Activated T-helper 1 cell treated with anti-CD3 and anti-CD28 coated beads, Interleukin-12 subunit alpha, Interleukin-12 subunit beta, Interleukin-2, Interleukin-4 antibody, amounts not matched to agents 30 ng/mL and 10 ng/mL and 1 ng/mL, durations not matched to agents 14 hours and 24 hours and 36 hours (primary cell): ENCODE results near the gene ARMC6. TPM values are rescaled to one million over a fixed set of nuclear protein-coding genes. Genes with fewer than 3 reads are reported as not detected.

Experiments used
- DNase-seq: peaks from one replicate; pipeline ENCODE4 v3.0.0; 2021; ENCODE audit warnings: low spot score
- H3K27ac Mint-ChIP-seq: one replicate; pipeline ENCODE4 v1.8.0; 2021; ENCODE audit warnings: mild to moderate bottlenecking, mixed read lengths
- H3K27me3 Mint-ChIP-seq: one replicate; pipeline ENCODE4 v1.8.0; 2022; ENCODE audit warnings: mild to moderate bottlenecking, moderate library complexity, mixed read lengths; ENCODE audit not compliant: insufficient read depth
- H3K36me3 Mint-ChIP-seq: one replicate; pipeline ENCODE4 v1.8.0; 2021; ENCODE audit warnings: low read depth, mixed read lengths
- H3K4me1 Mint-ChIP-seq: one replicate; pipeline ENCODE4 v1.8.0; 2021; ENCODE audit warnings: low read depth, mixed read lengths
- H3K4me3 Mint-ChIP-seq: one replicate; pipeline ENCODE4 v1.8.0; 2021; ENCODE audit warnings: mild to moderate bottlenecking, moderate library complexity, mixed read lengths
- H3K9me3 Mint-ChIP-seq: one replicate; pipeline ENCODE4 v1.8.0; 2021; ENCODE audit warnings: mixed read lengths
- intact Hi-C: fragments of 100-400 bp; cut with micrococcal nuclease; formaldehyde crosslinking; loops from one replicate; pipeline ENCODE4 v1.15.1; 2024
- total RNA-seq: library from RNA; stranded (reverse); gene quantifications from 2 replicates; pipeline ENCODE4 v1.2.3, GENCODE V29; 2022

The ARMC6 gene
- total RNA-seq, 1 donor from 2014 or later, result 56.5 TPM

DNA sequence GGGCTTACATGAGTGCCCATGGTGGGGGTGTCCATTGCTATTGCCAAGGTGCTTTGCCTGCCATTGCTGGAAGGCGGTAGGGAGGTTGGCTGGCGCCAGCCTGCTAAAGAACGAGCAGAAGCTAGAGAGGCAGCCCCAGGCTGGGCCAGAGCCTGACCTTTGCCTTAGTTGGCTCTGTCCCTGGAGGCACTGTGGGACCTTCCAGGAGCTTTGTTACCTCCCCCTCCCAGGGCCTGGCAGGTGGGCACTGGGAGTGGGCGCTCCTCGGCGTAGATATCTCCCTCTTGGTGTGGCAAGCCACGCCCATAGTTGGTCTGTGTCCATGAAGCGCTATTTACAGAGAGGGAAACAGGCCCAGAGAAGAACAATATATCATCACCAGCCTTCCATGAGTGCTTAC is 28.1 kb downstream of the ARMC6 start:
- peaks cover 24% of the 10 kb centered on the region for H3K4me1 Mint-ChIP-seq
- no peak for DNase-seq
- H3K36me3 Mint-ChIP-seq, result peaks cover 9% of the 10 kb centered on the region
- no peak overlapping the region for H3K4me3 Mint-ChIP-seq
- no peaks in the 10 kb centered on the region for H3K27me3 Mint-ChIP-seq
- intact Hi-C loops, result no loop called here
- H3K9me3 Mint-ChIP-seq, result no peaks in the 10 kb centered on the region
- no peak overlapping the region for H3K27ac Mint-ChIP-seq

DNA sequence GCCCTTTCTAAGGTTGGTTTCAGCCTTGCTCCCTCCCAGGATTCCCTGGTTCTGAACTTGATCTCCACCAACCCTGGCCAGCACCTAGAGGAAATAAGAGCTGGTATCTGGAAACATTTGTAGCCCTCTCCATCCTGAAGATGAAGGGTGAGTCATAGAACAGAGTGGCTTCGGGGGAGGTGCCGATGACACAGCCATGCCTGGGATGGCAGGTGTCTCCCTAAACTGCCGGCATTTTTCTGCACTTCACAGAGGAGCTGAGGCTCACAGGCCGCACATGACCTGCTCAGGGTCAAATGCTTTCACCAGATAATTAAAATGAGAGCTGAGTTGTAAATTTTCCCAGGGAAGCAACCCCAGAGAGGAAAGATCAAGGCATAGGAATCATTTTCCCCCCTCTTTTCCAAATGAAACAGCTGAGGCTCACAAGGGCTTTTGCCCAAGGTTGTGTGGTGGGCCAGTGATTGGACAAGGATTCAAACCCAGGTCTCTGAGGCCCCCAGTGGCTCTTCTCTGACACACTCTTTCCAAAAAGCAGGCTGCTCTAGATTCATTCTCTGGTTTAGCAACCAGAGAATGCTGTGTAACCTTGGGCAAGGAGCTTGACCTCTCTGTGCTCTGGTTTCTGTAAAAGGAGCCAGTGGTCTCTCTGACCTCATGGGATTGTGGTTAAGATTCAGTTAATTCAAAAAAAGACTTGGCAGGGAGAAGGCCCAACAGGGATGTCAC is 29.2 kb downstream of the ARMC6 start:
- no peaks in the 10 kb centered on the region for H3K27me3 Mint-ChIP-seq
- intact Hi-C loops, result loop anchor here (1.0 kb wide), 5 partner anchors 30 to 426 kb away; partner anchors contain the start of genes BORCS8, RFXANK and TMEM161A
- H3K4me3 Mint-ChIP-seq, result peak overlapping the region; percentile 84
- no peaks in the 10 kb centered on the region for H3K9me3 Mint-ChIP-seq
- no peak for DNase-seq
- peak overlapping the region; percentile 57 for H3K27ac Mint-ChIP-seq
- H3K4me1 Mint-ChIP-seq, result peaks cover 29% of the 10 kb centered on the region
- H3K36me3 Mint-ChIP-seq, result peaks cover 7% of the 10 kb centered on the region

DNA sequence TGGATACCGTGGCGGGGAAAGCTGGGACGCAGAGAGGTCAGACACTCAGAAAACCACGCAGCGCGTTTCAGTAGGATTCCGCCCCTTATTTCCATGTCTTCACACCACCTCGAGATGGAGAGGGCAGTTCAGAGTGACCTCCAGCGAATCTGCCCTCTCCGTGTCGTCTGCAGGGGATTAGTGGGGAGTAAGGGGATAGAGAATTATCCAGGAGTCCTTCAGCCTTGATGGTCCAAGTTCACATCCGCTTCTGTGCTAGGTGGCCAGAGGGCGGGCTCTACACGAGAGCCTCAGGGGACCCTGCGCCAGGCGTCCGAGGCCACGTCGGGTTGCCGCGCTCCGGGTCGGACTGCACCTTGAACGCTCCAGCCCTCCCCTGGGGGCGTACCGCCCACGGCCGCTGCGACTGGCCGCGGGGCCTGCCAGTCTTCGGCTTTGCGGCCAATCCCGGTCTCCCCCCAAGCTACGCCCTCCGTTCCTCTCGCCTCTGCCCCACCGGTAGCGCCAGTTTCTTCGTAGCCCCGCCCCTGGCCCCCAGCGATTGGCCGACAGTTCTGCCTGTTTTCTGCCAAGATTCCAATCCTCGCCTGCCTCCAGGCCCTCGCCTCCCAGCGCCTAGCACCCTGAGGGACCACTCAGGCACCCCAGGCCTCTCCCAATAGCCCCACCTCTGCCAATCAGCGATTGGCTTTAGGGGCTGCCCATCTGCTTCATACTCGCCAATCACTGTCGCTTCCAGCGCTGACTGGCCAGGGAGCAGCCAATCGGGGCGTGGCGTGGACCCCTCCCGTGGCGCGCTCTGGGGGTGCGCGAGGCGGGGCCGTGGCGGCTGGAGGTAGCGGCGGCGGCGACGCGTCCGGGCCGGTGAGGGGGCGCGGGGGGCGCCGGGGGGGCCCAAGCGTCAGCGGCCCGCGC is 30.0 kb downstream of the ARMC6 start, which contains the start of gene SLC25A42:
Gene SLC25A42, plus strand, starts transcription at position 812 of the 915 bp plus-strand sequence. CDS start 32,131 bp downstream, outside the sequence.
- Mint-ChIP-seq H3K27ac (peak within 1 kb of the TSS; percentile 62), H3K9me3 (no peaks in the 10 kb centered on the region), H3K27me3 (no peaks in the 10 kb centered on the region), H3K4me3 (peak within 1 kb of the TSS; percentile 84), H3K36me3 (peaks cover 5% of the 10 kb centered on the region), H3K4me1 (peaks cover 29% of the 10 kb centered on the region)
- intact Hi-C loops, result loop anchor here (1.0 kb wide), 5 partner anchors 31 to 427 kb away; partner anchors contain the start of genes BORCS8, RFXANK and TMEM161A
- DNase-seq, result peak; percentile 99

DNA sequence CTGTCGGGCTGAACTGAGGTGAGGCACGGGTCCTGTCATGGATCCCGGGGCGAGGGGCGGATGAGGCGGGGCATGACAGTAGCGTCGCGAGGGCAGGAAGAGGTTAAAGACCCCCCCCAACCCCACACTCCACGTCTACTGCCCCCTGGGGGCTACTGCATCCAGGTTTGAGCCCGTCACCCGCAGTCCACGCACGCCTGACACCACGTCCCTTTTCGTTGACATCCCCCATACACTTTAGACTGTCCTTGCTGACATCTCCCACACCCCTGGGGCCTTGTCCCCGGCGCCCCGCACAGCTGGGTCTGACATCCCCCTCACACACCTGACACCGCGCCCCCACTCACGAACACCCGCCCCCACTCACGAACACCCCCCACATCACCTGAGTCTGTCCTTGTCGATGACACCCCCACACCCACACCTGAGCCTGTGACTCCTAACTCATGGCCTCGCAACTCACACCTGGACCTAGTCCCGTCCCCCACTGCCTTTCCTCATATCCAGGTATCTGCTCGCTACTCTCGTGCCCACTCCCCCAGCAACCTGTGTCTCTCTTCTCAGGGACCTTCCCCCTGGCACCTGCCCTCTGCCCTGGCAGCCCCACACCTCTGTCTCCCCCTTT is 30.8 kb downstream of the ARMC6 start:
- peaks cover 5% of the 10 kb centered on the region for H3K36me3 Mint-ChIP-seq

DNA sequence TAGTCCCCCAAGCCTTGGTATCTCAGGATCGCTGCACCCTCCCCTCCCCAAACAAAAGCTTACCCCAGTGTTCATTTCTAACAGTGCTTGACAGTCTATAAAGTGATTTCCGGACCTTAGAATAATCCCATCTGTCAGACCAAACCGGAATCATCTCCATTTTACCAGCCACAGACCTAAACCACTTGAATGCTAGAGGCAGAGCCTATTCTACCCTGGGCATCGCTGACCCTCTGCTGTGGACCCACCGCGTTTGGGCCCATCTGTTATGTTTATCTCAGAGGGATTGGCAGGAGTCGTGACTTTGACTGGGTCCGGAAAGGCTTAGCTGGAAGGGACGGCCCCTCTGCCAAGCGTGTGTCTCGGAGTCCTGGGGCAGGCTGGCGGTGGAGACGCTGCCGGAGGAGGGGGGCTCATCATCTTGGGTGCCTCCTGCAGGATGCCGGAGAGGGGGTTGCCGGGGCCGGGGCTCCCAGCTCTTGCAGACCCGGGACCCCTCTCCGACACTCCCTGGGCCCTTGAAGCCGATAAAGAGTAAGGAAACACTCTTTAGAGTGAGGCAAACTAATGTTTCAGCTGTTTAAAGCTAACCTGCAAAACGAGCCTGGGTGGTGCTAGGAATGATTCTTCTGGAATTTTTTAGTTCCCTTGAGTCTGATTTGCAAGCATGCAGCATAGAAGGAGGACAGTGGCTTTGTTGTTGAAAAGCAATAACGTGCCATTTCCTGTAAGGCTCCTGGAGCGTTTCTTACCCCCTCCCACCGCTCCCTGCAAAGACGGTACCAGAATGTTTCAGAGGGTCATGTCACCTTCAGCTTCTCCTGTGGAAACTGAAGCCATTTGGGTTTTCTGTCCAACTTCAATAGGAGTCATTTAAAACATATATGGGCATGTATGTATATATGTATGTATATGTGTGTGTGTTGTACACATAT is 31.7 kb downstream of the ARMC6 start:
- Mint-ChIP-seq H3K36me3 (peaks cover under 1% of the 10 kb centered on the region), H3K4me1 (peaks cover 29% of the 10 kb centered on the region), H3K9me3 (no peaks in the 10 kb centered on the region), H3K27ac (peak overlapping the region; percentile 62), H3K27me3 (no peaks in the 10 kb centered on the region), H3K4me3 (peak overlapping the region; percentile 84)
- intact Hi-C loops, result no loop called here
- DNase-seq, result peak; percentile 16

More for the DNA sequence above, 30.8 kb downstream of the ARMC6 start:
- no peaks in the 10 kb centered on the region for H3K27me3 Mint-ChIP-seq
- H3K9me3 Mint-ChIP-seq, result no peaks in the 10 kb centered on the region
- intact Hi-C loops, result no loop called here
- H3K27ac Mint-ChIP-seq, result peak overlapping the region; percentile 62
- no peak for DNase-seq
- H3K4me3 Mint-ChIP-seq, result peak overlapping the region; percentile 84
- H3K4me1 Mint-ChIP-seq, result peaks cover 29% of the 10 kb centered on the region

DNA sequence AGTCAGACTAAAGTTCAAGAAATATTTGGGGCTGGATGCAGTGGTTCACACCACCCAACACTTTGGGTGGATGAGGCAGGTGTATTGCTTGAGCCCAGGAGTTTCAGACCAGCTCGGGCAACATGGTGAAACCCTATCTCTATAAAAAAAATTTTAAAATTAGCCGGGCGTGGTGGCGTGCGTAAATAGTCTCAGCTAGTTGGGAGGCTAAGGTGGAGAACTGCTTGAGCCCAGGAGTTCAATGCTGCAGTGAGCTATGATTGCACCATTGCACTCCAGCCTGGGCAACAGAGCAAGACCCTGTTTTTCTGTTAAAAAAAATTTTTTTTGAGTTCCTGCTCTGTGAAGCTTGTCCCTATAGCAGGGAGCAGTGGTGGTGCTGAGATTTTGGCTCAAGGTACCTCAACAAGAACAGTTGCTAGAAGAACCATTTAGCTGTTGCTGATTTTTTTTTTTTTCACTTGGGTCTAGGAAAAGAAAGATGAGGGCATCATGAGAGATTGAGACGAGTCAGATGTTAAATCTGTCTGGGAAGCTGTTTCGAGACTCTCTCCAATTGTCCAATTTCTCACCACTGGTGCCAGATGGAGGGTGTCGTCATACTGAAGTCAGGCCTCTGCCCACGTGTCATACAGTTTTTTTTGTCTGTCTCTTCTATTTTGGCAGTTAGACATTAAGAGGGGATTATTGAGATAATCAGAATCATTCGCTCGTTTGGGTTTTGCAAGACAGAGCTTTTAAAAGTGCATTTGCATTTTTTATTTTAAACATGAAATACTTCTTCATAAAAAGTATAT is 34.1 kb downstream of the ARMC6 start:
- H3K27ac Mint-ChIP-seq, result no peak overlapping the region
- DNase-seq, result no peak
- peaks cover 2% of the 10 kb centered on the region for H3K36me3 Mint-ChIP-seq
- no peaks in the 10 kb centered on the region for H3K27me3 Mint-ChIP-seq
- peaks cover 28% of the 10 kb centered on the region for H3K4me1 Mint-ChIP-seq
- H3K4me3 Mint-ChIP-seq, result no peak overlapping the region
- H3K9me3 Mint-ChIP-seq, result no peaks in the 10 kb centered on the region
- intact Hi-C loops, result no loop called here

DNA sequence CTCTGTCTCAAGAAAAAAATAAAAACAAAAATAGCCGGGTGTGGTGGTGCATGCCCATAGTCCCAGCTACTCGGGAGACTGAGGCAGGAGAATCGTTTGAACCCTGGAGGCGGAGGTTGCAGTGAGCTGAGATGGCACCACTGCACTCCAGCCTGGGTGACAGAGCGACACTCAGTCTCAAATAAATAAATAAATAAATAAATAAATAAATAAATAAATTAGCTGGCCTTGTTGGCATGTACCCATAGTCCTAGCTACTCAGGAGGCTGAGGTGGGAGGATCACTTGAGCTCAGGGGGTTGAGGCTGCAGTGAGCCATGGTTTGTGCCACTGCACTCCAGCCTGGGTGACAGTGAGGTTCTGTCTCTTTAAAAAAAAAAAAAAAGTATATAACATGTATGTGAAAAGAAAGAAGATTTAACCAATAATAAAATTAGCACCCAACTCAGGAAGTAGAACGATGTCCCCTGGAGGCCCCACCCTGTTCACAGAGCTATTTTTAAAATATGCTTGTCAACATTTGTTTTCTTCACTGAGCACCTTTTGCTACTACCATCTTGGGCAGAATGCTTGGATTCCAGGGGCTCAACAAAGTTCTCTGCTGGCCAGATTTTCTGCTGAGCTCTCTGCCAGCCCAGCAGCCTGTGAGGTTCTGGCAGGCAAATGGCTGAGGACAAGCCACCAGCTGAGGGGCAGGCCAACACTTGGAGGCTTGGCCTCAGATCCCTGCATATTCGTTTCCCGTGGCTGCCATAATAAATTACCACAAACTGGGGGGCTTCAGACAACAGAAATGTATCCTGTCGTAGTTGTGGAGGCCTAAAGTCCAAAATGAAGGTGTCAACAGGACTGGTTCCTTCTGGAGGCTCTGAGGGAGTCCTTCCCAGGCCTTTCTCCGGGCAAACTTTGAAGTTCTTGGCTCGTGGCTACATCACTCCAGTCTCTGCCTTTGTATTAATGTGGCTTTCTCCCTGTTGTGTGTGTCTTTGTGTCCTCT is 35.6 kb downstream of the ARMC6 start:
- H3K9me3 Mint-ChIP-seq, result no peaks in the 10 kb centered on the region
- intact Hi-C loops, result no loop called here

DNA sequence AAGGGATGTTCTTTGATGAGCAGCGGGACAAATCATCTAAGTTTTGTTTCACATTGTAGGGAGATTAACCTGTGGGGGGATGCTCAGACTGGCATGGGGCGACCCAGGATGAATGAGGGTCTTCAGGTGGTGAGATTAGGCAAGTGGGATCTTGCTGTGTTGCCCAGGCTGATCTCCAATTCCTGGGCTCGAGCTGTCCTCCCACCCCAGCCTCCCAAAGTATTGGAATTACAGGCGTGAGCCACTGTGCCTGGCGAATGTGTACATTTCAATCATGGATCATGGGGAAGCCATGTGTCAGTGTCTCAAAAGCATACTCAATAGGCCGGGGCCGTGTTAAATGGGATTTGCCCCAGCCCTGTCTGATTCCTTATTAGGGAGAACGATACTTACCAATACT is 38.5 kb downstream of the ARMC6 start:
- no peak for DNase-seq
- H3K9me3 Mint-ChIP-seq, result no peaks in the 10 kb centered on the region
- H3K27ac Mint-ChIP-seq, result no peak overlapping the region
- intact Hi-C loops, result no loop called here
- H3K36me3 Mint-ChIP-seq, result peaks cover 4% of the 10 kb centered on the region
- H3K4me3 Mint-ChIP-seq, result no peak overlapping the region
- H3K4me1 Mint-ChIP-seq, result peaks cover 4% of the 10 kb centered on the region
- no peaks in the 10 kb centered on the region for H3K27me3 Mint-ChIP-seq

More for the DNA sequence above, 35.6 kb downstream of the ARMC6 start:
- Mint-ChIP-seq H3K27ac (no peak overlapping the region), H3K27me3 (no peaks in the 10 kb centered on the region), H3K4me3 (no peak overlapping the region), H3K4me1 (peaks cover 21% of the 10 kb centered on the region), H3K36me3 (peaks cover 2% of the 10 kb centered on the region)
- DNase-seq, result no peak

DNA sequence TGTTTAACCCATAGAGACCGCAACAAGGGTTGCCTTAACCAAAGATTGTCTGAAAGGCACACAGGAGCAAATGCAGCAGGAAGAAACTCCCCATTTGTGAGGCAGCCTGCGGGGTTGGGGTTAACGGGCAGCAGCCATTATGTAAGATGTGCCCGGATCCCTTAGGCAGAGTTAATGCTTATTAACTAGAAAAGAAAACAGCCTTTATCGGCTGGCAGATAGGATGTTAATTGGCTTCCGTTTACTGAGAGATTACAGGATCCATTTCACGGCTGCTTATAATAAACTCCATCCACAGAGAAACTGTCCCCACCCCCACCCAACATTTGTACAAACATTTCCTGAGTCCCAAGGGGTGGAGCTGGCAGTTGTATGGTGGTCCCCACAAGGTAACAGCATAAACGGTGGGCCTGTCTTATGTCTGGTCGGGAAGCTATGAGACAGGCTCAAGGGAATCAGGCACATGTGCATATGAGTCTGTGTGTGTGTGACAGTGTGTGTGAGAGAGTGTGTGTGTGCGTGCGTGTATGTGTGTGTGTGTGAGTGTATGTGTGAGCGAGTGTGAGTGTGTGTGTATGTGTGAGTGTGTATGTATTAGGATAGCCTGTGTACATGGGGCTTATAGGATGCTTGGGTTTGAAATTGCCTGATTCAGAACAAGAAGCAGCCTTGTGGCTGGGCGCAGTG is 40.9 kb downstream of the ARMC6 start:
- Mint-ChIP-seq H3K4me3 (no peak overlapping the region), H3K4me1 (no peaks in the 10 kb centered on the region), H3K36me3 (peaks cover 6% of the 10 kb centered on the region), H3K27me3 (no peaks in the 10 kb centered on the region), H3K27ac (no peak overlapping the region), H3K9me3 (no peaks in the 10 kb centered on the region)
- intact Hi-C loops, result no loop called here
- no peak for DNase-seq

DNA sequence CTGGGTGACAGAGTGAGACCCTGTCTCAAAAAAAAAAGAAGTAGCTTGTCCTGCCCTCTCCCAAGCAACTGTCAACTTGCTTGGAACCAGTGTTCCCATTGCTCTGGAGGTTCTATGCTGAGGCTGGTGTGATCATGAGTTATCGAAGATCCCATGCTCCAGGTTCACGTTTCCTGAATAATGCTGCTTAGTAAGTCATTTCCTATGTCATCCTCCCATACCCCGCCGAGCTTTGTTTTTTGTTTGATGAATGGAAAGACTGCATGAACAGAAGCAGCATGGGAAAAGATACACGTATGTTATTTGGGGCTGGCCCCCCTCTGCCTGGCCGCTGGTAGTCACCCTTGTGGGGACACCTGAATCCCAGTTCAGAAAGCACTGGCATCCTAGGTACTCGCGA is 41.7 kb downstream of the ARMC6 start:
- H3K36me3 Mint-ChIP-seq, result peaks cover 6% of the 10 kb centered on the region
- no peak overlapping the region for H3K4me3 Mint-ChIP-seq
- no peak overlapping the region for H3K27ac Mint-ChIP-seq
- H3K4me1 Mint-ChIP-seq, result no peaks in the 10 kb centered on the region
- no peaks in the 10 kb centered on the region for H3K9me3 Mint-ChIP-seq
- no peaks in the 10 kb centered on the region for H3K27me3 Mint-ChIP-seq
- intact Hi-C loops, result no loop called here
- DNase-seq, result no peak
